Calu3 (cell line): ENCODE measurements around the gene DGKG. TPM values are rescaled to one million over a fixed set of nuclear protein-coding genes. Genes with fewer than 3 reads are reported as not detected.
A peak's percentile ranks its signal among the peaks of the same experiment; 100 is the strongest.

Experiments used
- BruUV-seq: library from RNA; stranded (reverse); fragments of 400-500 nt; replicated peaks from 2 replicates; lab custom pipeline; 2021; lab: Mats Ljungman, UMichigan
- CTCF ChIA-PET: fragments of 300-600 bp; sonication (Branson Sonifier 250); formaldehyde crosslinking; loops from one replicate; lab custom pipeline; 2022; ENCODE audit warnings: antibody characterized with exemption; lab: Charles Lee
- DNase-seq: peaks from one replicate; pipeline ENCODE4 v3.0.0; 2022
- H3K27ac Mint-ChIP-seq: one replicate; pipeline ENCODE4 v1.8.0; 2022; ENCODE audit warnings: mixed read lengths; ENCODE audit not compliant: unreplicated experiment
- H3K27me3 Mint-ChIP-seq: one replicate; pipeline ENCODE4 v1.8.0; 2022; ENCODE audit warnings: mixed read lengths; ENCODE audit not compliant: unreplicated experiment
- H3K36me3 Mint-ChIP-seq: one replicate; pipeline ENCODE4 v1.8.0; 2022; ENCODE audit warnings: mild to moderate bottlenecking, moderate library complexity, mixed read lengths; ENCODE audit not compliant: insufficient read depth, unreplicated experiment
- H3K4me1 Mint-ChIP-seq: one replicate; pipeline ENCODE4 v1.8.0; 2022; ENCODE audit warnings: mild to moderate bottlenecking, low read depth, mixed read lengths; ENCODE audit not compliant: unreplicated experiment
- H3K4me3 Mint-ChIP-seq: one replicate; pipeline ENCODE4 v1.8.0; 2022; ENCODE audit warnings: mild to moderate bottlenecking, low read depth, moderate library complexity, mixed read lengths; ENCODE audit not compliant: unreplicated experiment
- H3K9me3 Mint-ChIP-seq: one replicate; pipeline ENCODE4 v1.8.0; 2022; ENCODE audit warnings: low read depth, mixed read lengths; ENCODE audit not compliant: unreplicated experiment
- CTCF ChIP-seq: fragments of 200-600 bp; IDR thresholded peaks from one replicate; pipeline ENCODE4 v1.8.0; 2022; ENCODE audit warnings: antibody characterized with exemption; ENCODE audit not compliant: unreplicated experiment
- intact Hi-C: fragments of 100-400 bp; cut with micrococcal nuclease; formaldehyde crosslinking; loops from one replicate; pipeline ENCODE4 v1.10.0; 2022; ENCODE audit not compliant: unreplicated experiment
- total RNA-seq: library from RNA; stranded (reverse); gene quantifications from 2 replicates; pipeline ENCODE4 v1.2.3, GENCODE V29; 2022

Gene DGKG
- total RNA-seq, 1 experiment from 2014 or later: 5.7 TPM

- Mint-ChIP-seq H3K27me3 (no peaks in the 10 kb centered on the region), H3K4me1 (no peaks in the 10 kb centered on the region), H3K36me3 (no peaks in the 10 kb centered on the region), H3K9me3 (no peaks in the 10 kb centered on the region), H3K27ac (no peak overlapping the region), H3K4me3 (no peak overlapping the region)
- no peak for DNase-seq
- intact Hi-C loops: no loop called here
- no TSS peak for BruUV-seq
- CTCF ChIA-PET: no interaction called here
- no peak for TF ChIP-seq CTCF
Measured at GRCh38 chr3:186173224-186173815, 188.7 kb downstream of the DGKG start.

- CTCF ChIA-PET: interaction anchor here (1.0 kb wide), 1 partner anchor 20 kb away, joined by 4 read pairs; no protein-coding TSS in a partner anchor
- Mint-ChIP-seq H3K4me1 (no peaks in the 10 kb centered on the region), H3K36me3 (no peaks in the 10 kb centered on the region), H3K27ac (no peak overlapping the region), H3K9me3 (no peaks in the 10 kb centered on the region), H3K4me3 (no peak overlapping the region), H3K27me3 (peaks cover 2% of the 10 kb centered on the region)
- intact Hi-C loops: no loop called here
- no TSS peak for BruUV-seq
- no peak for TF ChIP-seq CTCF
- peak; percentile 33 for DNase-seq
Measured at GRCh38 chr3:186172353-186172752, 189.7 kb downstream of the DGKG start.

- intact Hi-C loops: no loop called here
- H3K36me3 Mint-ChIP-seq: no peaks in the 10 kb centered on the region
- H3K4me1 Mint-ChIP-seq: no peaks in the 10 kb centered on the region
- no peak for DNase-seq
- H3K27ac Mint-ChIP-seq: no peak overlapping the region
- CTCF ChIA-PET: no interaction called here
- no peak for TF ChIP-seq CTCF
- no TSS peak for BruUV-seq
- H3K9me3 Mint-ChIP-seq: no peaks in the 10 kb centered on the region
- H3K27me3 Mint-ChIP-seq: peaks cover 11% of the 10 kb centered on the region
- H3K4me3 Mint-ChIP-seq: no peak overlapping the region
Measured at GRCh38 chr3:186171521-186171920, 190.5 kb downstream of the DGKG start.

- no peaks in the 10 kb centered on the region for H3K4me1 Mint-ChIP-seq
- BruUV-seq: no TSS peak
Measured at GRCh38 chr3:186170516-186170915, 191.5 kb downstream of the DGKG start.

More at GRCh38 chr3:186170516-186170915, 191.5 kb downstream of the DGKG start:
- TF ChIP-seq CTCF: no peak
- Mint-ChIP-seq H3K36me3 (no peaks in the 10 kb centered on the region), H3K4me3 (no peak overlapping the region), H3K27ac (no peak overlapping the region), H3K27me3 (peaks cover 18% of the 10 kb centered on the region), H3K9me3 (no peaks in the 10 kb centered on the region)
- no peak for DNase-seq
- CTCF ChIA-PET: interaction anchor here (0.6 kb wide), 1 partner anchor 13 kb away, joined by 3 read pairs; no protein-coding TSS in a partner anchor
- intact Hi-C loops: no loop called here
